HepG2 (cell line): ENCODE measurements around the gene MISFA. TPM values are rescaled to one million over a fixed set of nuclear protein-coding genes. Genes with fewer than 3 reads are reported as not detected.

ENCODE experiments used
- ATAC-seq: fragments of 200-7000 bp; cut with Tn5 transposase; 3 replicates; pipeline ENCODE4 v1.9.1; 2020; ENCODE audit warnings: mild to moderate bottlenecking, moderate library complexity
- BruUV-seq: library from RNA; stranded (reverse); fragments of 400-500 nt; replicated peaks from 2 replicates; lab custom pipeline; 2021; lab: Mats Ljungman, UMichigan
- CTCF ChIA-PET: fragments of 300-600 bp; formaldehyde crosslinking; extraction: SDS; loops from one replicate; lab custom pipeline; 2021; ENCODE audit warnings: low total read pairs, inconsistent platforms, low intra/inter-chr PET ratio; lab: Yijun Ruan, JAX
- POLR2A ChIA-PET: fragments of 350-600 bp; sonication (Branson Sonifier 250); formaldehyde crosslinking; loops from one replicate; lab custom pipeline; 2020; ENCODE audit warnings: antibody characterized with exemption, inconsistent platforms; lab: Yijun Ruan, JAX
- DNase-seq: peaks from one replicate; pipeline ENCODE4 v3.0.0-alpha.2; 2015; ENCODE audit warnings: low spot score
- FAIRE-seq: peaks from 3 replicates; lab custom pipeline; 2011; peaks lifted over from hg19 to GRCh38; lab: Jason Lieb, UNC
- H2AFZ ChIP-seq: one replicate; pipeline ENCODE4 v1.6.1; 2011; ENCODE audit warnings: low read length, inconsistent platforms
- H3K27ac ChIP-seq: fragments of 300-600 bp; 3 replicates; pipeline ENCODE4 v1.8.0; 2011; ENCODE audit warnings: mixed run types, mild to moderate bottlenecking, mixed read lengths, low read length, inconsistent platforms; ENCODE audit not compliant: insufficient read depth; ENCODE audit errors: extremely low read length
- H3K27me3 ChIP-seq, 2 experiments: fragments of 200-600 bp in 1 of 2; 2 replicates in 1 of 2; 3 replicates in 1 of 2; pipeline versions ENCODE4 v1.6.0 to v1.8.0; 2011; ENCODE audit warnings: low read length in 2 of 2, mild to moderate bottlenecking in 2 of 2, moderate library complexity in 2 of 2, inconsistent platforms in 1 of 2; ENCODE audit not compliant: insufficient read depth in 2 of 2, control insufficient read depth in 1 of 2
- H3K36me3 ChIP-seq, 2 experiments: fragments of 200-600 bp in 1 of 2; replicated peaks in 1 of 2; 2 replicates in 1 of 2; 3 replicates in 1 of 2; pipeline versions ENCODE4 v1.5.1 to v1.8.0; 2011; ENCODE audit warnings: low read length in 2 of 2, inconsistent platforms in 1 of 2; ENCODE audit not compliant: insufficient read depth in 2 of 2, control insufficient read depth in 1 of 2
- H3K4me1 ChIP-seq: 2 replicates; pipeline ENCODE4 v1.5.1; 2012; ENCODE audit warnings: low read length, inconsistent platforms; ENCODE audit not compliant: insufficient read depth
- H3K4me2 ChIP-seq: 2 replicates; pipeline ENCODE4 v1.6.0; 2011; ENCODE audit warnings: low read depth, low read length, inconsistent platforms
- H3K4me3 ChIP-seq, 3 experiments: fragments of 200-600 bp in 1 of 3; sonication (generic), shearing (Covaris generic) in 1 of 3; replicated peaks in 1 of 3; 2 replicates each; pipeline ENCODE4 v1.5.1; 2011 to 2016; ENCODE audit warnings: low read length in 3 of 3, inconsistent platforms in 2 of 3, low read depth in 2 of 3, mild to moderate bottlenecking in 2 of 3, control low read depth in 1 of 3, mixed read lengths in 1 of 3; ENCODE audit not compliant: insufficient read depth in 1 of 3
- H3K79me2 ChIP-seq: one replicate; pipeline ENCODE4 v1.6.1; 2011; ENCODE audit warnings: low read length, inconsistent platforms; ENCODE audit not compliant: insufficient read depth
- H3K9ac ChIP-seq: 2 replicates; pipeline ENCODE4 v1.6.0; 2011; ENCODE audit warnings: mild to moderate bottlenecking, low read depth, low read length, inconsistent platforms; ENCODE audit not compliant: insufficient read depth
- H3K9me3 ChIP-seq: 2 replicates; pipeline ENCODE4 v1.5.1; 2012; ENCODE audit warnings: mild to moderate bottlenecking, low read length
- H4K20me1 ChIP-seq: 2 replicates; pipeline ENCODE4 v1.6.0; 2011; ENCODE audit warnings: inconsistent platforms, mild to moderate bottlenecking, low read length, moderate library complexity; ENCODE audit not compliant: insufficient read depth
- ELF1 ChIP-seq: sonication (generic); formaldehyde crosslinking; IDR thresholded peaks from 2 replicates; pipeline ENCODE4 v1.4.0; 2020; ENCODE audit warnings: missing genetic modification reagents
- KIAA2018 ChIP-seq: sonication (generic); formaldehyde crosslinking; IDR thresholded peaks from 2 replicates; pipeline ENCODE4 v1.5.0; 2020; ENCODE audit warnings: mild to moderate bottlenecking, missing genetic modification reagents, borderline replicate concordance
- NONO ChIP-seq, 2 experiments: fragments of 450-650 bp in 1 of 2; sonication (generic) in 1 of 2; formaldehyde crosslinking in 1 of 2; IDR thresholded peaks in 1 of 2; conservative IDR thresholded peaks in 1 of 2; 2 replicates each; pipeline versions ENCODE4 v1.6.1 to v1.8.0; 2017 to 2022; ENCODE audit warnings: mild to moderate bottlenecking in 1 of 2, missing genetic modification reagents in 1 of 2, moderate library complexity in 1 of 2
- ZNF230 ChIP-seq: sonication (generic); formaldehyde crosslinking; IDR thresholded peaks from 2 replicates; pipeline ENCODE4 v1.4.0; 2020; ENCODE audit warnings: mild to moderate bottlenecking, missing genetic modification reagents
- ZNF3 ChIP-seq: IDR thresholded peaks from 2 replicates; pipeline ENCODE4 v1.7.0; 2017; ENCODE audit warnings: inconsistent platforms
- ZNF33A ChIP-seq: sonication (generic); formaldehyde crosslinking; IDR thresholded peaks from 2 replicates; pipeline ENCODE4 v1.5.1; 2020; ENCODE audit warnings: missing genetic modification reagents, mild to moderate bottlenecking, moderate library complexity, borderline replicate concordance
- ZNF709 ChIP-seq: sonication (generic); formaldehyde crosslinking; IDR thresholded peaks from 2 replicates; pipeline ENCODE4 v1.5.0; 2020; ENCODE audit warnings: mild to moderate bottlenecking, missing genetic modification reagents
- WGBS: methylation state at CpG from one replicate; pipeline ENCODE4 v1.1.6; 2017; ENCODE audit warnings: low lambda C conversion rate; 5-methylcytosine and 5-hydroxymethylcytosine counted together
- in situ Hi-C: cut with HindIII; loops from 2 replicates; pipeline ENCODE4 v1.10.0; 2017; ENCODE audit warnings: low pct_unique_long_range_greater_than_20kb; ENCODE audit not compliant: extremely low pct_ligation_motif_present
- intact Hi-C: fragments of 100-400 bp; cut with micrococcal nuclease; formaldehyde crosslinking; loops from one replicate; pipeline ENCODE4 v1.10.0; 2022; ENCODE audit not compliant: unreplicated experiment
- polyA plus RNA-seq, 8 experiments: library from polyadenylated mRNA; depleted of rRNA in 3 of 8; stranded (reverse) in 7 of 8; unstranded in 1 of 8; fragments of >200 nt; fragmentation: Illumina TruSeq in 4 of 8; extraction: Trizol in 4 of 8; gene quantifications; 2 replicates each; pipeline versions ENCODE4 v1.2.1 to v1.2.3, GENCODE V29; 2011 to 2016; ENCODE audit warnings: low read depth in 4 of 8, missing spikeins in 1 of 8, mixed read lengths in 1 of 8; ENCODE audit not compliant: insufficient read depth in 1 of 8
- total RNA-seq, 5 experiments: library from RNA; depleted of rRNA; stranded (reverse); fragments of >200 nt; fragmentation: Illumina TruSeq; extraction: Trizol; gene quantifications; 2 replicates each; pipeline ENCODE4 v1.2.3, GENCODE V29; 2016; ENCODE audit warnings: low read depth in 1 of 5

Gene MISFA
- total and polyA plus RNA-seq, 2 of the 13 experiments (the other 11 are each of a cell fraction or from before 2014, with no cell fraction given) = 1.4 to 5.4 TPM

DNA sequence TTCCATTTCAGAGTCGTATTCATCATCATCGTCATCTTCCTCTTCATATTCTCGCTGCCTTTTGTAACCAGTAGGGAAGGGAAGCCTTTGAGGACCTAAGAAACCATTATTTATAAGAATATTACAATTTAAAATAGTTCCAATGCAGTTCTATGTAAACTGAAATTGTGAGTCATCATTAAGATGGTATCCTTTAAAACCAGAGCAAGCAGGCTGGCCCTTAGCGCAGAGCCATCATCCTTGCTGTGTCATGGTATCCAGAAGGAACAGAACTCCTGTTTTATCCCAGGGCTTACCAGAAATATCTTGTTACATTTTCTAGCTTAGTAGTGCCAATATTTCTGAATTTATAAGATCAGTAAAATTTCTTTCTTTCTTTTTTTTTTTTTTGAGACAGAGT is 12.8 kb downstream of the MISFA start (continued):
- TF ChIP-seq KIAA2018 (CRISPR knock-in tag) (no peak), ELF1 (CRISPR knock-in tag) (no peak)

GRCh38 chr11:18614667-18615066 is 15.1 kb downstream of the MISFA start:
- no TSS peak for BruUV-seq
- in situ Hi-C loops = no loop called here

More at GRCh38 chr11:18614667-18615066, 15.1 kb downstream of the MISFA start:
- FAIRE-seq (no peak), ATAC-seq (no peak), DNase-seq (no peak)
- H2AFZ ChIP-seq = no peak overlapping the region
- TF ChIP-seq NONO (IDR thresholded peaks at IDR 0.05) (no peak), NONO (CRISPR knock-in tag; conservative IDR thresholded peaks at IDR 0.05) (no peak), ZNF230 (no peak), ZNF33A (no peak), ZNF709 (CRISPR knock-in tag) (no peak), ZNF3 (CRISPR knock-in tag) (no peak)
- H3K79me2 ChIP-seq = peaks cover 14% of the 10 kb centered on the region
- H3K4me1 ChIP-seq = peaks cover 5% of the 10 kb centered on the region; the same call in 1 of the 2 replicates
- no peak overlapping the region for H3K4me3 ChIP-seq
- WGBS = 100% methylated on average over 1 of the region's 10 CpGs
- POLR2A ChIA-PET = no interaction called here
- no peak overlapping the region for H3K27ac ChIP-seq
- H3K4me2 ChIP-seq = no peak overlapping the region
- 0 out of 2 replicates have a peak, but pooled peaks cover 2% of the 10 kb centered on the region for H4K20me1 ChIP-seq
- peaks cover 11 to 49% of the 10 kb centered on the region in 2 experiments for H3K36me3 ChIP-seq
- H3K9me3 ChIP-seq = no peaks in the 10 kb centered on the region
- CTCF ChIA-PET = no interaction called here
- intact Hi-C loops = no loop called here
- H3K9ac ChIP-seq = no peak overlapping the region
- H3K27me3 ChIP-seq = no peaks in the 10 kb centered on the region
